Stimulated activated CD4-positive, alpha-beta T cell treated with anti-CD3 and anti-CD28 coated beads, Interleukin-1b, Interleukin-23, amount 100 ng/mL, for 1 hour (primary cell): ENCODE results near the gene TOGARAM2.

ENCODE experiments used
- DNase-seq, 2 donors: peaks; one replicate each; pipeline ENCODE4 v3.0.0-alpha.2; 2020; ENCODE audit warnings: low read depth in 2 of 2

The TOGARAM2 gene

DNA sequence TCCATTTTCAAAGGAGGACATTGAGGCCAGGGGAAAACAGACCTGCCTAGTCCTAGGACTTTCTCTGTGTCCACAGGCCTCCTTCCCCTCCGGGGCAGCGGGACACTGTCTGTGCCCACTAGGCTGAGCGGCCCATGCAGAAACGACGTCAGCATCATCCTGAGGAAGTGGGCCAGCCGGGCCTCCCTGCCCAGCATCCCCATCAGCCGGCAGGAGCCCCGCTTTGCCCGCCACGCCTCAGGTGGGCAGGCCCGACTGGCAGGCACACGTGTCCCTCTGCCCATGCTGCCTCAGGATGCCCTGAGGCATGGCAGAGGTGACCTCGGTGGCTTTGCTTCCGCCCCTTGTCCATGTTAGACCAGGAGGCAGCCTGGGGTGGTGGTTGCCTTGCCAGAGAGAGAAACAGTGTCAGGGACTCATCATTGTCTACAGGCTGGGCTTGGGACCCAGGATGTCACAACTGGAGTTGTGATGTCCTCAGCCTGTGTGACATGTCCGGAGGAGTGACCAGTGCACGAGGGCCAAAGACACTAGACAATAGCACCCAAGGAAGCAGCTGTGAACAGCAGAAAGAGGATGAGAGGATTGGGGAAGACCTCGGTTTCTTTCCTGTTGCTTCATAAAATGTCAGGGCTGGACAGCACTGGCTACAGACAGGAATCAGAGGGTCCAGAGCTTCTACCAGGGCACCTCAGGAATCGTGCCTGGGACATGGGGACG is 36.8 kb downstream of the TOGARAM2 start:
- no peak for DNase-seq

DNA sequence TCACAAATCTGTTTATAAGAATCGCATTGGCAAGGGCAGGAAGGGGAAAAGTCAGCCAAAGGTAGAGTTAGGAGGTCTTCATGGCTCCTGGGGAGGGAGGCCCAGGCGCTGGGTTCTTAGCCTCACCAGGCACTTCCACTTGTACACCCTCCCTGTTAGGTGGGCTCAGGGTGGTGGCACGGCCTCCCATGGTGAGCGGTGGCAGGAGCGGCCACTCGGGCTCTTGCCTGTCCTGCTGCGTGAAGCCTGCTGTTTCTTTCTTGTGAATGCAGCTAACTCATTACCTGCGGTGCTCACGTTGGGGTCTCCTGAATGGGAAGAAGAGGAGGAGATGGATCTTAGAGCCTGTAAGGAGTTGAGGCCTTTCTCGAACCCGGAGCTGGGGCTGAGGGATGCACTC is 40.8 kb downstream of the TOGARAM2 start:
- DNase-seq = no peak

DNA sequence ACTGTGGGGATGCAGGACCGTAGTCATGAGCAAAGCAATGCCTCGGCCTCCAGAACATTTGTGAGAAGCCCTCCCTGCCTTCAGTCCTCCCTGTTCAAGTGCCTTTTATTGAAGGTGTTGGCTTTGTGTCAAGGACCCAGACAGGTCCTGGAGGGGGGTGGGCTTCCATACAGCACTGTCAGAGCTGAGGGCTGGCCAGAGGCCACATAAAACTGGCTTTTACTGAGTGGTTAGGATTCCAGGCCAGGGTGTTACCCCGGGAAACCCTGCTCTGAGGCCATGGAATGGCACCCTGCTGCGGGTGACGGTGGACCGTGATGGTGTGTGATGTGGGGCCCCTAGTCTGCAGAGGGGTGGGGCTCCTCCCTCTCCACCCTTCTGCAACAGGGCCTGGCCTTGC is 41.6 kb downstream of the TOGARAM2 start:
- DNase-seq = no peak

DNA sequence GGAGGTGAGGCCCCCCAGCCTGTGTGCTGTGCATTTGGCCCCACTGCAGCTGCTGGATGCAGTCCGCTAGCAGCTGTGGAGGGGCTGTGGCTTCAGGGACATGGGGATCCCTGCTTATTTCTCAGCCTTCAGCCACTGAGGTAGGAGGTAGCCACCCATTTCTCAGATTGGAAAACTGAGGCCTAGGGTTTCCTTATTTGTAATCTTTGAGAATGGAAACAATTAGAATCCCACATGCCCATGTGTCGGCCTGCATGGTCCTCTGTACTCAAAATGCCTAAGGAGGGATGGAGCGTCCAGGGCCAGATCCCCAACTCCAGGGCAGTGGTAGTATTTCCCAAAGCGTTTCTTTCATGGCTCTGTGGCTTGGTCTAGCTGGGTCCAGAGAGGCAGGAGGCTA is 42.1 kb downstream of the TOGARAM2 start:
- DNase-seq = no peak

DNA sequence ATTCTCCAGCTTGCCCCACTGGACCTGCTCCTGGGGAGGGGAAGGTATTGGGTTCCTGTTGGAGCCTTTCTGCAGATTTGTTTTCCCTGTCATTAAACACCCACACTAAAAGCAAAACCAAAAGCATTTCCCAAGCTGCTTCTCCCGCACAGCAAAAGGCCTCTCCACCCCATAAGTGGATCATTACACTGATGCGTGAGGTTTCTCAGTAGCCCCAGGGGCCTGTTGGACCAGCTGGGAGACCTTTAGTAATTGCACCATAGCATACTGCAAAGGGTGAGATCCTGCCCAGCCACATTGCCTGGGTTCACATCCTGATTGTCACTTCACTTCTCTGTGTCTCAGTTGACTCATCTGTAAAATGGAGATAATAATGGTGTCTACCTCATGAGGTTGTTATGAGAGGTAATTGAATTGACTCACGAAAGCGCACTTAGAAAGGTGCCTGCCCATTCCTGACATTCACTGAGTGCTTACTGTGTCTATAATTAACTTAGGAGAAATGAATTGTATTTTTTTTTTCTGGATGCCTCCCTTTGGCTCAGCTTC is 43.9 kb downstream of the TOGARAM2 start:
- DNase-seq = no peak

DNA sequence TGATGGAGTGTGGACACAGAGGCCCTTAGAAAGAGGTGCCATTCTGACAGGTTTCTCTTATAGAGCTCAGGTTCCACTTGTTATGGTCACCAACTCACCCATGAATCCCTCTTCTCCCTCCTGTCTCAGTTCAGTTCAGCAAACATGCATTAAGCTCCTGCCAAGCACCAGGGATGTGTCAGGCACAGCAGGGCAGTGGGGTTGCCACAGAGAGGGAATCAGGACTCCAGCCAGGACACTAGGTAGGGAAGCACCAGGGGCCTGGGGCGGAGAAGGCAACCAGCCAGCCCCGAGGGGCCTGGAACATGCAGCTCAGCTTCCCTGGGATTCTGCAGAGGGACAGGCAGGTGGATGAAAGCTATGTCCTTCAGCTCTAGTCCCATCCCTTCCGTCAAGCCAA is 44.6 kb downstream of the TOGARAM2 start:
- no peak for DNase-seq

DNA sequence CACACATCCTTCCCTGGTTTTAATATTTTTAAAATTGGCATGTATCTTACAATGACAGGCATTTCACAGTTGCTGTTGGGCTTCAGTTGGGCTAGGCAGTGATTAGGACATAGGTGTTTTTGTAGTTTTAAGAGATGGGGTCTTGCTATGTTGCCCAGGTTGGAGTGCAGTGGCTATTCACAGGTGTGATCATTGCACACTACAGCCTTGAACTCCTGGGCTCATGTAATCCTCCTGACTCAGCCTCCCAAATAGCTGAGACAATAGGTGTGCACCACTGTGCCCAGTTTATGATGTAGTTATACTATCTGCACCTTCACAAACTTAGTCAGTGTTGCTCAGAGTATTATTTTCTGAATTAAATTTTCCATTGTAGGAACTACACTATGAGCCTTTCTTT is 49.9 kb downstream of the TOGARAM2 start:
- DNase-seq = no peak

DNA sequence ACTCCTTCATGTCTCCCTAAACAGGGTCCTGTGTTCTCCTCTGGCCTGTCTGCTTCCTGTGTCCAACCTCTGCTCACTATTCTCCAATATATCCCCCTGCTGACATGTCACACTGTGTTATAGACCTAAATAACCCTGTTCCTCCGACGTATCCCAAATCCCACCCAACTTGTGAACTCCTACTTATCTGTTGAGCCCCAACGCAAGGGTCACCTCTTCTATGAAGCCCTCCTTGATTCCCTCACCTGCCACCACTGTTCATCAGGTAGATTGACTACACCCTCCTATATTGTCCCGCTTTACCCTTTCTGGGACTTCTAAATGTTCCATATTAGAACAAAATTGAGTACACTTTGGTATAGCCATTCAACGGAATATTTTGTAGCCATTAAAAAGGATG is 51.1 kb downstream of the TOGARAM2 start:
- no peak for DNase-seq

DNA sequence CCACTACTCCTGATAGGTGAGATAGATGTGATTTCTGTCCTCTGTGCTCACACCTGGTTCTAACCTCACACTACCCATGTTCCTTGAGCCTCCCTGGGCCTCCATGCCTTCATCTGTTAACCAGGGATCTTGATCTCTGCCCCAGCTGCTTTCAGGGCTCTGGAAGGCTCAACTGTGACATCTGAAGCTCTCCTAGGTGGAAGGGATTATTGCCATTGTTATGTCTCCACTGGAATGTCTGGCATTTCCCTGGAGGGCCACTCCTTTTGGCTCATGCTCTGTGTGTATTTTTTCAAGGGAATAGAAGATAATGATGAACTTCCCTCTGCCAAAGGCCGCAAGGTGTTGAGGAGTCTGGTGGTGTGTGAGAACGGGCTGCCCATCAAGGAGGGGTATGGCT is 52.1 kb downstream of the TOGARAM2 start:
- no peak for DNase-seq

DNA sequence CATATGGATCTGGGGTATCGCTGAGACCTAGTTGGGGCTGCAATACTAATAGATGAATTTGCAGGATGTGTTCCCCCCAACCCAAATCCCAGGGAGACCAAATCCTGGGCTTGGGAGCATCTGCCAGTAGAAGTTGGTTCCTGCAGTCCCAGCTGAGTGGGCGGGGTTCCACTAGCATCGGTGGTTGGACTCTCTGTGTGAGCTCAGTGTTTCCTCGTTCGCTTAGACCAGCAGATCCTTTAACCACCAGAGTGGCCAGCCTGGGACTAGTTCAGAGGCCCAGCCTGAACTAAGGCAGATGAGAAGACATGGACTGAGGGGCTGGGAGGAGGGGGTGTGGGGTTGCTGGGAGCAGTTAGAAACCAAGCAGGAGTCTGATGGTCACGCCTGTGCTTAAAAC is 52.6 kb downstream of the TOGARAM2 start:
- no peak for DNase-seq

DNA sequence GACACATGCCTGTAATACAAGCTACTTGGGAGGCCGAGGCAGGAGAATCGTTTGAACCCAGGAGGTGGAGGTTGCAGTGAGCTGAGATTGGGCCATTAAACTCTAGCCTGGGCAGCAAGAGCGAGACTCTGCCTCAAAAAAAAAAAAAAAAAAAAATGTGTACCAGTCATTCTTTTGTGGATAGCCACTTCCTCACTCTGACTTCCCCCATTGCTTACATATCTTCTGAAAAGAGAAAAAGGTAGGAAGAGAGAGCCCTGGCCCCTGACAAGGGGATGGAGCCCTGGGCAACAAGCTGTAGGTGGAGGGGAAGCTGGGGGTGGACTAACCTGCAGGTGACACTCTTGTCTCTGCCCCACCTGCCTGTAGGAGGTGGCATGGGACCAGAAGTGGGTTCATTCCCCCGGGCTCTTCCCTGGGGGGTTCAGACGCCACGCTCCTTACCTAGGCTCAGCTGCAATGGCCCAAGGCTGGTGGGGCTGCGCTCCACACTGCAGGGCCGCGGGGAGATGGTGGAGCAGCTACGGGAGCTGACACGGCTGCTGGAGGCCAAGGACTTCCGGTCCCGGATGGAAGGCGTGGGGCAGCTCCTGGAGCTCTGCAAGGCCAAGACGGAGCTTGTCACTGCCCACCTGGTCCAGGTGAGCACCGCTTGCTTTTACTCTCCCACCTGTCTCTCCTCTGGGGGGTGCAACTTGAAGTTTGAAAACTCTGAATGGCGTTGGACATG is 54.1 kb downstream of the TOGARAM2 start:
- no peak for DNase-seq

DNA sequence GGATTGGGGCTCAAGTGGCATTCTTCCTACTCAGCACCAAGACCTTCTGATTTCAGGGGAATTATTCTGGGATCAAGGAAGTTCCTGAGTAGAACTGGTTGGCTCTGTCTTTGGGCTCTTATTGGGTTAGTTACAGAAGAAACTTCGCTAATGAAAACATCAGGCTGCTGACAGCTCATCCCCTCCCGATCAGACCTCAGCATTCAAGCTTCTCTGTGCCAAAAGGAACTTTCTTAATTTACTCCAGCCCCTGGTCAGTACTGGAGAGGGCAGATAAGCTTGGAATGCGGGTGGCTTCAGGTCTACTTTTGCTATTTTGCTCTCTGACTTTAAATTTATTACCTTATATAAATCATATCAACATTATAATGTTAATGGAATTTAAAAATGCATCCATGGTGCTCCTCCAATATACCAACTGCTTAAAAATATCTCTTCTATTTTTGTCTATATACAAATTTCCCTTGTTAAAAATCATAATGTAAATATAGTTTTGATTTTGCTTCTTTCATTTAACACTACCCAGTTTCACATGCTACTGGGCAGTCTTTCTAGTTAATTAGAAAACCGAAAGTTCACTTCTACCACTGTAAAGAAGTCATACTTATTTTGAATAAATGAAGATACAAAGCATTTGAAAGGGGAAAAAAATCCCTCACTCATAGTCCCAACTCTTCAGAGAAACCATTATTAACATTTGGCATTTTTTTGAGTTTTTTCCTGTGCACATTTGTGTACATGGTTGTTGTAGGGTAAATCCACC is 58.8 kb downstream of the TOGARAM2 start:
- no peak for DNase-seq

DNA sequence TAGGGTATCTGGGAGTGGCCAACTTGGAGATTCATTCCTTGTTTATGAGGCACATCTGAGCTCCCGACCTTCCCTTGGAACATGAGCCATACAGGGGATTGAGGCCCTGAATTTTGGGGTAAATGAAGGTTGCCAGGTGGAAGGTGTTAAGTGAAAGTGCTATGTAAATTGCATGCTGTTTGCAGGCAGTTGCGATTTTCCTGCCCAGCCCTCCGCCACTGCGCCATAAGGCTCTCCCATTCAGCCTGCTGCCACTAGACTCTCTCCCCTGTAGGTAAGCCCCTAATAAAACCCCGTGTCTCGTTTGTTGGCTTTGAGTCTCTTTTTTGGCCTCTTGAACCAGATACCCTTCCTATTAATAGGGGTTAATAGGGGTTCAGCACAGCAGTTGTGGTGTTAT is 59.5 kb downstream of the TOGARAM2 start:
- no peak for DNase-seq

DNA sequence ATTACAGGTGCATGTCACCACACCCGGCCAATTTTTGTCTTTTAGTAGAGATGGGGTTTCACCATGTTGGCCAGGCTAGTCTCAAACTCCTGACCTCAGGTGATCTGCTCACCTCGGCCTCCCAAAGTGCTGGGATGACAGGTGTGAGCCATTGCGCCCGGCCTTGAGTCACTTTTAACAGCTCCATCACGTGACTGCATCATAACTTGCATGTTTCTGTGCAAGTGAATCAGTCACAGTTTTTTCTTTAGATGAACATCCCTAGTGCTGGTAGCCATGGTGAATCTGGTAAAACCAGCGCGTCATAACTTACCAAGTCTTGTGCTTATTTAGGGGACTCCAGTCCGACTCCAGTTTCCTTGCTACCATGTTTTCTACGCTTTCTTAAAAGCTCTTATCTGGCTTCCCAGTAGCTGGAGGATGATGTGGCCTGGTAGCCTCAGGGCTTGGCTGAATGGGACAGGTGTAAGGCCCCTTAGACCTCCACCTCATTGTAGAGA is 60.1 kb downstream of the TOGARAM2 start:
- DNase-seq = no peak

DNA sequence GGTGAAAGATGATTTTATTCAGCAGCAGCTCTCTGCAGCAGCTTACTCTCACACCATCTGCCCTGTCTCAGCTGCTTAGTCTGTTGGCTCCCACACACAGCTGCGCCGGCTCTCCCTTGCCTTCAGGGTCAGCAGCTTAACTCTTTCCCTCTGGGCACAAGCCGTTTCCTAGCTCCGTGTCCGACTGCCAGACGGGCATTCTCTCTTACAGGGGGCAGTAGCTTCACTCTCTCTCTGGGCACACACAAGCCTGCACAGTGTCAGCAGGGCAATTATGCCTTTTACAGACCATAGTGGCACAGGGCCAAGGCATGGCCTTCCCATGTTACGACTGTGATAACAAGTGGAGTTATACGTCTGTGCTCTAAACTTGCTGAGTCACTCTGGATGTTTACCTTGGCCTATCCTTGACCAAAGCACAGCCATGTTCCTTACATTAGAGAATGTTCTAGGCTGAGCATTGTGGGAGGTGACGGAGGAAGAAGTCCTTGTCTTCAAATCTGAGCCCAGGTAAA is 61.5 kb downstream of the TOGARAM2 start:
- DNase-seq = no peak

DNA sequence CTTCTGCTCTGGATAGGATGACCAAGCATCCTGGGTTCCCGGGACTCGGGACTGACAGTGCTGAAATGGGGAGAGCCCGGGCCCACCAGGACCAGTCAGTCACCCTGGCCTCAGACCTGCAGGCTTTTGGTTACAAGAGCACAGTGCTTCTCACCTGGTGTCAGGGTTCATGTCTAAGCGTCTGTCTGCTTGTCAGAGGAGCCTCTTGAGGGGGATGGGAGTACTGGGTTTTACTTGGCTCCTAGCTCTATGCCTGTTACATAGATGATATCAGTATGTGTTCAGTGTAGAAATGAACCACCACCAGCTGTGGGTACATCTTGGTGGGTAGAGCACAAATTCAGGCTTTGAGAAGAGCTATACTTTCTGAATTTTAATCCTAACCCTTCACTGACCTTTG is 63.4 kb downstream of the TOGARAM2 start:
- no peak for DNase-seq

DNA sequence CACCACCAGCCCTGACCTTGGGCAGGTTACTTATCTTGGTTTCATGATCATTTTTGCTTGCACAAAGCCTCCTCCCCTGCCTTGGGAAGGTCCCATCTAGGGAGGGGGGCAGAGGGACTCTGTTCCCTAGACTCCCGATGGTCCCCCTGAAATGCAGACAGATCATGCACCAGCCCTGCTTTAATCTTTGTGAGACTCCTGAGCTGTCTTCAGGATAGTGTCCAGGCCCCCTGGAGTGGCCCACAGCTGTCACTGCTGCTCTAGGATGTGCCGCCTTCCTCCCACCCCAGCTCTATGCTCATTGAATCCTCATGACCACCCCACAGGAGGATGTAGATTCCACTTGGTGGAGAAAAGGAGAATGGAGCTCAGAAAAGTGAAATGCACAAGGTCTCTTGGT is 65.2 kb downstream of the TOGARAM2 start:
- DNase-seq = no peak

DNA sequence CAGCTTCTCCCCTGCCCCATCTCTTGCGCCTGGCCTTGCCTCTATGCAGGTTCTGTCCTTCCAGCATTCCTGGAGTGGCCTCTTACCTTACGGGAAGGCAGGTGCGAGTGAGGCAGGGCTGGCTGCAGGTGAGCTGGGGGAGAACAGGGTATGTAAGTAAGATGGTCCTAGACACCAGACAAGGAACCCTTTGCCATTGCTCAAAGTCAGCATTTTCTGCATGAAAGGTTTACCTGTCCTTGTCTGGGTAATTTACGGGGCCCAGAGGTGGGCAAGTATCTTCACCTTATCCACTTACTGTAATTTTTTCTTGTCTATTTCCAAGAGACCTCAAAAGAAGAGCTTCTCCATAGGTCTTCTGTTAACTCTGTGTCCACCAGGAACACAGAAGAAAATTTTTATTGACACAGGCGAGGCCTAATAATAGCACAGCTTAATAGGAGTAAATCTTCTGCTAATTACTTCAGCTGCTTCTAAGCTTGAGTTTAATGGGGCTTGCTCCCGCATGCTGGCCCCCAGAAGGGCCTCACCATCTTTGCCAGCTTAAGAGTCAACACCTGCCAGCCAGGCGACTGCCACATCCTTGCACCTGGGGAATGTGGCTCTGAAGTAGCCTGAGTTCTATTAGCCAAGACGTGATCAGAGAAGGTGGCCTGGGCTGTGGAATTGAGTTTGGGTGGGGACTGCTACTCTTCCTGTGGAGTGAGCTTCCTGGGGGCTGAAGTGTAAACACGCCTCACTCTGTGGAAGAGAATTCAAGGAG is 66.2 kb downstream of the TOGARAM2 start:
- DNase-seq = no peak

DNA sequence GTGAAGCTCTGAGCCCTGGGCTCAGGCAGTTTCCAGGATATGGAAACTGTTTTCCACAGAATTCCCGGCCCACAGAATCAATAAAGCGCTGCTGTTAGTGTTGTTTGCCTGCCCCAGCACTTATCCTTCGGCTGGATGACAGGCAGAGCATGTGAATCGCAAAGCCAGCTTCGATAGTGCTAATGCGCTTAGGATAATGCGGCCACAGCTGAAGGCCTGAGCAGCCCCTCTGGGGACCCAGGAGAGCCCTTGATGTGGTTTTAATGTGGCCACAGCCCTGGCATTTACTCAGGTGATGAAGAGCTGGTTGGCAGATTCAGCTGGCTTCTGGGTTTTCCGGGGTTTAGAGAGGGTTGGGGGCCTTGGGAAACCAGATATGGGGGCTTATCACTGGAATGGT is 69.5 kb downstream of the TOGARAM2 start:
- DNase-seq = no peak

DNA sequence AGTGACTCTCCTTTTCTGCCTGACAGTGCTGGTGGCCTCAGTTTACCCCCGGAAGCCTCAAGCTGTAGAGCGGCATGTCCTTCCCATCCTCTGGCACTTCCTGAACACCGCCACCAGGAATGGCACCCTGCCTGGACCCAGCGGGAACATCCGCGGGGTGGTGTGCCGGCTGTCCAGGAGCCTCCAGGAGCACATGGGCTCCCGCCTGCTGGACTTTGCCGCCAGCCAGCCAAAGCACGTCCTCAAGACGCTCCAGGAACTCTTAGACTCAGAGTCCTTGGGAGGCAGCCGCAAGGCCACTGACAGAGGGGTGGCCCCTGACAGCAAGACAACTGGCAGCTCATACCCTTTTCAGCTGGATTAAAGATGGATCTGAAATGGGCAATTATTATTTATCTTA is 70.6 kb downstream of the TOGARAM2 start:
- no peak for DNase-seq

DNA sequence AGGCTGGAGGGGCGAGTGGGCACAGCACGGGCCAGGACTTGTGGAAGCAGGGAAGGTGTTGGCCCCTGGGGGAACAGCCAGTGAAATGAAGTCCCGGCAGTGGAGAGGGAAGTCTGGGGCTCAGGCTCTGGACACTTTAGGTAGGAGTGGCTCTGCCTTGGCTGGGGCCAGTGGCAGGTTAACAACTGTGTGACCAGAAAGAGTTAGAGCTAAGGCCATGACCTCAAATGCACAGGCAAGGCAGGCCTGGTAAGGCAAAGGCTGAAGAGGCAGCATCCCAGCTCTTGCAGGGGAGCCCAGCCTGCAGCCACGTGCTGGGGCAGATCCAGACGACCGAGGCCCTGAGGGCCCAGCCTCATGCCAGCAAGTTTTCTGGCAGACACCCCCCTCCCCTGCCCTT is 71.7 kb downstream of the TOGARAM2 start:
- DNase-seq = no peak
